GM04503 (cell line): Measurements from ENCODE around the gene DNAH1.

ENCODE experiments used
- DNase-seq: peaks from one replicate; pipeline ENCODE4 v3.0.0-alpha.2; 2012; ENCODE audit warnings: low read depth

The DNAH1 gene

DNA sequence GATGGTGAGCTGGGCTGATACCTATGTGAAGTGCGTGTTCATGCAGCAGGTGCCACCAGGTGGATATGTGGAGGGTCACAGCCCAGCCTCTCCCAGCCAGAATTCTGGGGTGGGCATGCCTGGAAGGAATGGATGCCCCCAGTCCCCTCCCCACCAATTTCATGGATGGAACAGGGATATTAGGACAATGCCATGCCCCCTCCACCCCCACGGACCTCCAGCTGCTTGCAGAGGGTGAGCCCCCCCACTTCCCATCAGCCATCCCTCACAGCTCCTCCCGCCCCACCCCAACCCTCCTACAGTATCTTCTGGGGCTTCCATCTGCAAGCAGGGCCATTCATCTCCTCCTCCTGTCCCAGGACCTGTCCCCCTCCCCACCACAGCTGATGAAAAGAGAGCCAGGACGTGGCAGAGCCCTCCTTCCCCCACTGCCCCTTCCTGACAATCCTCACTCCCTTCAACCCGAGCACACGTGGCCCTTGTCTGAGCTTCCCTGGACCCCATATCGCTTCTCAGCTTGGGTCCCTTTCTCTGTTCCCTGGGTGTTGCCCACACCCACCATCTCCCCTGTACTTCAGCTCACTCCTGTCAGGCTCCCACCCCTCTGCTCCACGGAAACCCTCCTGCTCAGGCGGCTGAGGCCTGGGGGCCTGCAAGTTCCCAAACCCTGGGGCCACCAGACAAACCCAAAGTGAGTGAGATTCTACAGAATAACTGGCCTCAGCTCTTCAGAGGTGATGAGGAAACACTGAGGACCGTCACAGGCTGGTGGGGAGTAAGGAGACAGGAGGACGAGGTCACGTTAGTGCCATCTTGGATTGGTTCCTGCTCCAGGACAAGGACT, 131.6 kb downstream of the DNAH1 start:
- no peak for DNase-seq
